Natural killer cell treated with Interleukin-12 subunit alpha and Interleukin-12 subunit beta and Interleukin-15 and Interleukin-18, amount 100 ng/mL, for 72 hours (primary cell): Measurements from ENCODE around the gene ARRB1. TPM values are rescaled to one million over a fixed set of nuclear protein-coding genes. Genes with fewer than 3 reads are reported as not detected.
A peak's percentile ranks its signal among the peaks of the same experiment; 100 is the strongest.

Experiments
- ATAC-seq, 2 donors: fragments of 150-1000 bp; cut with Tn5 transposase in 1 of 2; sonication (Bioruptor Pico), chemical (Tn5 transposase) in 1 of 2; 2 replicates each; pipeline ENCODE4 v1.10.0; 2021
- DNase-seq: peaks from one replicate; pipeline ENCODE4 v3.0.0; 2022; ENCODE audit warnings: low spot score
- H3K27ac Mint-ChIP-seq, 2 donors: 1 replicate in 1 of 2; 2 replicates in 1 of 2; pipeline ENCODE4 v1.8.0; 2022; ENCODE audit warnings: mixed read lengths in 2 of 2, mild to moderate bottlenecking in 1 of 2, moderate library complexity in 1 of 2
- H3K27me3 Mint-ChIP-seq, 2 donors: 1 replicate in 1 of 2; 2 replicates in 1 of 2; pipeline ENCODE4 v1.8.0; 2022; ENCODE audit warnings: mixed read lengths in 2 of 2
- H3K36me3 Mint-ChIP-seq: one replicate; pipeline ENCODE4 v1.8.0; 2022; ENCODE audit warnings: mixed read lengths
- H3K4me1 Mint-ChIP-seq, 2 donors: 1 replicate in 1 of 2; 2 replicates in 1 of 2; pipeline ENCODE4 v1.8.0; 2022; ENCODE audit warnings: low read depth in 2 of 2, mixed read lengths in 2 of 2, mild to moderate bottlenecking in 1 of 2
- H3K4me3 Mint-ChIP-seq: one replicate; pipeline ENCODE4 v1.8.0; 2022; ENCODE audit warnings: mixed read lengths
- H3K9me3 Mint-ChIP-seq: 2 replicates; pipeline ENCODE4 v1.8.0; 2022; ENCODE audit warnings: mixed read lengths
- total RNA-seq, 2 donors: library from RNA; stranded (reverse); gene quantifications; one replicate each; pipeline ENCODE4 v1.2.3, GENCODE V29; 2022

The ARRB1 gene
- total RNA-seq, 2 donors from 2014 or later: 47.8 to 54.5 TPM

- no peaks in the 10 kb centered on the region for H3K36me3 Mint-ChIP-seq
- no peaks in the 10 kb centered on the region for H3K9me3 Mint-ChIP-seq
- H3K4me3 Mint-ChIP-seq: no peak overlapping the region
- peaks cover 32 to 36% of the 10 kb centered on the region in 2 donors for H3K4me1 Mint-ChIP-seq
- DNase-seq (no peak), ATAC-seq (no peak)
- no peaks in the 10 kb centered on the region for H3K27me3 Mint-ChIP-seq
- peak overlapping the region; percentile 64 to 78 for H3K27ac Mint-ChIP-seq
Measured at GRCh38 chr11:75261902-75262361, 89.5 kb downstream of the ARRB1 start.

- Mint-ChIP-seq H3K4me3 (no peak overlapping the region), H3K4me1 (peaks cover 32 to 36% of the 10 kb centered on the region in 2 donors), H3K27me3 (peaks cover 4 to 8% of the 10 kb centered on the region in 2 donors), H3K36me3 (no peaks in the 10 kb centered on the region), H3K27ac (peak overlapping the region; percentile 64 to 78), H3K9me3 (no peaks in the 10 kb centered on the region)
- ATAC-seq: no peak
- DNase-seq: no peak
Measured at GRCh38 chr11:75260396-75261170, 90.9 kb downstream of the ARRB1 start.

- no peak for DNase-seq
- Mint-ChIP-seq H3K4me3 (no peak overlapping the region), H3K4me1 (no peaks in the 10 kb centered on the region), H3K27me3 (peaks cover 10 to 26% of the 10 kb centered on the region in 2 donors), H3K36me3 (no peaks in the 10 kb centered on the region), H3K9me3 (no peaks in the 10 kb centered on the region), H3K27ac (no peak overlapping the region)
- ATAC-seq: no peak
Measured at GRCh38 chr11:75254326-75254725, 97.1 kb downstream of the ARRB1 start.

- no peak for ATAC-seq
- Mint-ChIP-seq H3K36me3 (no peaks in the 10 kb centered on the region), H3K27ac (no peak overlapping the region), H3K4me3 (no peak overlapping the region), H3K9me3 (no peaks in the 10 kb centered on the region), H3K4me1 (peaks cover 0 to 4% of the 10 kb centered on the region in 2 donors), H3K27me3 (peaks cover 15 to 18% of the 10 kb centered on the region in 2 donors)
- DNase-seq: no peak
Measured at GRCh38 chr11:75249704-75250103, 101.8 kb downstream of the ARRB1 start.

GRCh38 chr11:75248924-75249256, 102.6 kb downstream of the ARRB1 start:
- ATAC-seq: peak in 1 of 2 donors; percentile 32
- Mint-ChIP-seq H3K4me3 (no peak overlapping the region), H3K9me3 (no peaks in the 10 kb centered on the region), H3K36me3 (no peaks in the 10 kb centered on the region), H3K27me3 (peaks cover 15 to 18% of the 10 kb centered on the region in 2 donors), H3K27ac (no peak overlapping the region), H3K4me1 (peaks cover 0 to 4% of the 10 kb centered on the region in 2 donors)
- DNase-seq: no peak

- H3K9me3 Mint-ChIP-seq: no peaks in the 10 kb centered on the region
- DNase-seq (no peak), ATAC-seq (no peak)
- peaks cover 0 to 9% of the 10 kb centered on the region in 2 donors for H3K4me1 Mint-ChIP-seq
- H3K27ac Mint-ChIP-seq: no peak overlapping the region
- no peak overlapping the region for H3K4me3 Mint-ChIP-seq
- peaks cover 28 to 33% of the 10 kb centered on the region in 2 donors for H3K27me3 Mint-ChIP-seq
- no peaks in the 10 kb centered on the region for H3K36me3 Mint-ChIP-seq
Measured at GRCh38 chr11:75246671-75247350, 104.7 kb downstream of the ARRB1 start.

- peaks cover 24 to 27% of the 10 kb centered on the region in 2 donors for H3K27me3 Mint-ChIP-seq
Measured at GRCh38 chr11:75246006-75246670, 105.3 kb downstream of the ARRB1 start.

GRCh38 chr11:75245356-75246005, 106.0 kb downstream of the ARRB1 start:
- no peak for DNase-seq
- H3K9me3 Mint-ChIP-seq: no peaks in the 10 kb centered on the region
- ATAC-seq: no peak
- H3K4me1 Mint-ChIP-seq: peaks cover 0 to 9% of the 10 kb centered on the region in 2 donors
- H3K36me3 Mint-ChIP-seq: no peaks in the 10 kb centered on the region
- H3K27ac Mint-ChIP-seq: no peak overlapping the region
- H3K4me3 Mint-ChIP-seq: no peak overlapping the region
- H3K27me3 Mint-ChIP-seq: peaks cover 24 to 26% of the 10 kb centered on the region in 2 donors

More at GRCh38 chr11:75246006-75246670, 105.3 kb downstream of the ARRB1 start:
- H3K27ac Mint-ChIP-seq: no peak overlapping the region
- H3K9me3 Mint-ChIP-seq: no peaks in the 10 kb centered on the region
- H3K4me3 Mint-ChIP-seq: no peak overlapping the region
- no peak for DNase-seq
- peaks cover 0 to 9% of the 10 kb centered on the region in 2 donors for H3K4me1 Mint-ChIP-seq
- ATAC-seq: no peak
- H3K36me3 Mint-ChIP-seq: no peaks in the 10 kb centered on the region

- no peaks in the 10 kb centered on the region for H3K9me3 Mint-ChIP-seq
- no peaks in the 10 kb centered on the region for H3K36me3 Mint-ChIP-seq
- H3K4me3 Mint-ChIP-seq: no peak overlapping the region
- DNase-seq (no peak), ATAC-seq (no peak)
- no peak overlapping the region for H3K27ac Mint-ChIP-seq
- peaks cover 0 to 9% of the 10 kb centered on the region in 2 donors for H3K4me1 Mint-ChIP-seq
- H3K27me3 Mint-ChIP-seq: peaks cover 15 to 25% of the 10 kb centered on the region in 2 donors
Measured at GRCh38 chr11:75244052-75244814, 107.2 kb downstream of the ARRB1 start.

GRCh38 chr11:75242722-75243600, 108.5 kb downstream of the ARRB1 start:
- no peaks in the 10 kb centered on the region for H3K36me3 Mint-ChIP-seq
- no peak for ATAC-seq
- peaks cover 0 to 5% of the 10 kb centered on the region in 2 donors for H3K4me1 Mint-ChIP-seq
- H3K4me3 Mint-ChIP-seq: peak overlapping the region; percentile 83
- DNase-seq: no peak
- peak overlapping the region in 1 of 2 donors; percentile 35 for H3K27ac Mint-ChIP-seq
- H3K27me3 Mint-ChIP-seq: peaks cover 17 to 25% of the 10 kb centered on the region in 2 donors
- no peaks in the 10 kb centered on the region for H3K9me3 Mint-ChIP-seq

GRCh38 chr11:75241906-75242644, 109.4 kb downstream of the ARRB1 start:
- ATAC-seq: peak in 1 of 2 donors; percentile 55

More at GRCh38 chr11:75241906-75242644, 109.4 kb downstream of the ARRB1 start:
- peak overlapping the region; percentile 83 for H3K4me3 Mint-ChIP-seq
- H3K27me3 Mint-ChIP-seq: peaks cover 24 to 29% of the 10 kb centered on the region in 2 donors
- H3K9me3 Mint-ChIP-seq: no peaks in the 10 kb centered on the region
- peaks cover 0 to 5% of the 10 kb centered on the region in 2 donors for H3K4me1 Mint-ChIP-seq
- H3K27ac Mint-ChIP-seq: peak overlapping the region in 1 of 2 donors; percentile 35
- H3K36me3 Mint-ChIP-seq: no peaks in the 10 kb centered on the region
- DNase-seq: no peak
